SK-N-SH (cell line): Measurements from ENCODE around the gene FAM120A. TPM values are rescaled to one million over a fixed set of nuclear protein-coding genes. Genes with fewer than 3 reads are reported as not detected.
"Not testable (repeated sequence)": the region's sequence is repeated elsewhere in the genome, so short reads cannot be mapped to it uniquely, and the experiment has no call there.

Experiments used
- CTCF ChIA-PET: fragments of 300-600, 350-600 bp; formaldehyde crosslinking; extraction: SDS; loops from one replicate; lab custom pipeline; 2021; lab: Yijun Ruan, JAX
- POLR2A ChIA-PET: fragments of 350-600 bp; sonication (Branson Sonifier 250); formaldehyde crosslinking; extraction: SDS; loops from one replicate; lab custom pipeline; 2020; ENCODE audit warnings: antibody characterized with exemption, inconsistent platforms; lab: Yijun Ruan, JAX
- DNase-seq: peaks from one replicate; pipeline ENCODE4 v3.0.0; 2012
- H2AFZ ChIP-seq: fragments of 200-600 bp; sonication (generic); 2 replicates; pipeline ENCODE4 v1.8.1; 2016; ENCODE audit warnings: antibody characterized with exemption, mild to moderate bottlenecking, low read depth
- H3F3A ChIP-seq: fragments of 200-600 bp; sonication (generic); replicated peaks from 2 replicates; pipeline ENCODE3; 2016; ENCODE audit warnings: antibody characterized with exemption, mild to moderate bottlenecking; ENCODE audit not compliant: insufficient read depth
- H3K27ac ChIP-seq, 2 experiments: fragments of 200-500 bp in 1 of 2; fragments of 200-600 bp in 1 of 2; sonication (Bioruptor generic) in 1 of 2; sonication (generic), shearing (Covaris generic) in 1 of 2; 2 replicates each; pipeline versions ENCODE4 v1.5.1 to v1.6.1; 2014 to 2016; ENCODE audit warnings: low read depth in 2 of 2, inconsistent platforms in 1 of 2, low read length in 1 of 2, mild to moderate bottlenecking in 1 of 2, mixed read lengths in 1 of 2
- H3K27me3 ChIP-seq: fragments of 200-600 bp; sonication (generic), shearing (Covaris generic); 2 replicates; pipeline ENCODE4 v1.6.1; 2016; ENCODE audit warnings: mixed run types; ENCODE audit not compliant: insufficient read depth
- H3K36me3 ChIP-seq, 2 experiments: fragments of 200-500 bp in 1 of 2; fragments of 200-600 bp in 1 of 2; sonication (Bioruptor generic) in 1 of 2; sonication (generic) in 1 of 2; replicated peaks in 1 of 2; 2 replicates each; pipeline versions ENCODE3 to v1.5.1; 2014 to 2016; ENCODE audit warnings: low read length in 1 of 2, mild to moderate bottlenecking in 1 of 2; ENCODE audit not compliant: insufficient read depth in 2 of 2, control insufficient read depth in 1 of 2
- H3K4me1 ChIP-seq, 2 experiments: fragments of 200-500 bp in 1 of 2; fragments of 200-600 bp in 1 of 2; sonication (Bioruptor generic) in 1 of 2; sonication (generic), shearing (Covaris generic) in 1 of 2; 2 replicates each; pipeline versions ENCODE4 v1.5.1 to v1.6.1; 2014 to 2016; ENCODE audit warnings: low read depth in 1 of 2, low read length in 1 of 2, mixed run types in 1 of 2; ENCODE audit not compliant: insufficient read depth in 2 of 2, control insufficient read depth in 1 of 2
- H3K4me2 ChIP-seq: fragments of 200-600 bp; sonication (generic), shearing (Covaris generic); 2 replicates; pipeline ENCODE4 v1.6.1; 2017; ENCODE audit warnings: mixed run types
- H3K4me3 ChIP-seq, 2 experiments: fragments of 200-500 bp in 1 of 2; fragments of 200-600 bp in 1 of 2; sonication (Bioruptor generic) in 1 of 2; sonication (generic), shearing (Covaris generic) in 1 of 2; 2 replicates each; pipeline versions ENCODE4 v1.5.1 to v1.8.1; 2014 to 2016; ENCODE audit warnings: low read depth in 2 of 2, inconsistent platforms in 1 of 2, low read length in 1 of 2, mild to moderate bottlenecking in 1 of 2, mixed read lengths in 1 of 2, moderate library complexity in 1 of 2
- H3K79me2 ChIP-seq: fragments of 200-600 bp; sonication (generic); 2 replicates; pipeline ENCODE4 v1.8.1; 2017; ENCODE audit warnings: mild to moderate bottlenecking; ENCODE audit not compliant: insufficient read depth
- H3K9ac ChIP-seq: fragments of 200-600 bp; sonication (generic); 2 replicates; pipeline ENCODE4 v1.6.1; 2017; ENCODE audit warnings: mixed run types
- H3K9me2 ChIP-seq: fragments of 200-600 bp; sonication (generic); 2 replicates; pipeline ENCODE4 v1.6.1; 2017; ENCODE audit warnings: mixed run types
- H3K9me3 ChIP-seq: fragments of 200-600 bp; sonication (generic); 2 replicates; pipeline ENCODE4 v1.6.1; 2017; ENCODE audit warnings: mixed run types, mild to moderate bottlenecking, moderate library complexity
- H4K20me1 ChIP-seq: fragments of 200-600 bp; sonication (generic); 2 replicates; pipeline ENCODE4 v1.6.1; 2017; ENCODE audit warnings: mild to moderate bottlenecking, mixed run types; ENCODE audit not compliant: insufficient read depth
- CHD2 ChIP-seq: fragments of 150-350 bp; IDR thresholded peaks from 2 replicates; pipeline ENCODE4 v1.6.1; 2018; ENCODE audit warnings: low read length; ENCODE audit not compliant: partially characterized antibody
- EZH2phosphoT487 ChIP-seq: fragments of 200-600 bp; sonication (generic); IDR thresholded peaks from 2 replicates; pipeline ENCODE4 v1.6.1; 2017; ENCODE audit warnings: low read depth, mixed run types, mild to moderate bottlenecking, antibody characterized with exemption, moderate library complexity, borderline replicate concordance
- FOSL2 ChIP-seq: IDR thresholded peaks from 2 replicates; pipeline ENCODE4 v1.4.0; 2012; ENCODE audit warnings: low read depth, mild to moderate bottlenecking, moderate library complexity, borderline replicate concordance
- GABPA ChIP-seq: IDR thresholded peaks from 2 replicates; pipeline ENCODE4 v1.4.0; 2012; ENCODE audit warnings: low read depth, mild to moderate bottlenecking
- JUND ChIP-seq: IDR thresholded peaks from 2 replicates; pipeline ENCODE4 v1.4.0; 2012
- MXI1 ChIP-seq: IDR thresholded peaks from 2 replicates; pipeline ENCODE4 v1.6.1; 2012; ENCODE audit warnings: mild to moderate bottlenecking, low read depth, low read length, improper control_type of control experiment
- NFIC ChIP-seq: IDR thresholded peaks from 2 replicates; pipeline ENCODE4 v1.4.0; 2012; ENCODE audit warnings: borderline replicate concordance
- RAD21 ChIP-seq: IDR thresholded peaks from 2 replicates; pipeline ENCODE4 v1.6.1; 2012; ENCODE audit warnings: mild to moderate bottlenecking, low read length
- REST ChIP-seq: IDR thresholded peaks from 2 replicates; pipeline ENCODE4 v1.6.1; 2012; ENCODE audit warnings: mild to moderate bottlenecking, low read depth, low read length, moderate library complexity
- RXRA ChIP-seq: IDR thresholded peaks from 2 replicates; pipeline ENCODE4 v1.4.0; 2012; ENCODE audit warnings: low read depth, mild to moderate bottlenecking, borderline replicate concordance
- SIN3A ChIP-seq: IDR thresholded peaks from 2 replicates; pipeline ENCODE4 v1.6.1; 2012; ENCODE audit warnings: low read depth, mild to moderate bottlenecking, low read length, moderate library complexity, borderline replicate concordance
- SMC3 ChIP-seq: IDR thresholded peaks from 2 replicates; pipeline ENCODE4 v1.6.1; 2012; ENCODE audit warnings: low read depth, low read length, improper control_type of control experiment
- TAF1 ChIP-seq: IDR thresholded peaks from 2 replicates; pipeline ENCODE4 v1.6.1; 2012; ENCODE audit warnings: low read depth, mild to moderate bottlenecking, low read length, moderate library complexity, borderline replicate concordance
- TCF12 ChIP-seq: IDR thresholded peaks from 2 replicates; pipeline ENCODE4 v1.4.0; 2012
- YY1 ChIP-seq: IDR thresholded peaks from 2 replicates; pipeline ENCODE4 v1.4.0; 2012; ENCODE audit warnings: low read depth, mild to moderate bottlenecking
- WGBS: methylation state at CpG from one replicate; pipeline ENCODE4 v1.1.6; 2017; ENCODE audit warnings: low lambda C conversion rate; 5-methylcytosine and 5-hydroxymethylcytosine counted together
- polyA plus RNA-seq, 3 experiments: library from polyadenylated mRNA; depleted of rRNA; stranded (reverse); fragments of >200 nt; gene quantifications; 2 replicates each; pipeline ENCODE4 v1.2.3, GENCODE V29; 2012
- TF ChIP-seq, protein P1 (sequence below): IDR thresholded peaks from 2 replicates; pipeline ENCODE4 v1.4.0; 2012; ENCODE audit warnings: low read depth, borderline replicate concordance
- TF ChIP-seq, protein P2 (sequence below): IDR thresholded peaks from 2 replicates; pipeline ENCODE4; 2012
- TF ChIP-seq, protein P3 (sequence below): fragments of 150-350 bp; IDR thresholded peaks from 2 replicates; pipeline ENCODE4 v1.6.1; 2017; ENCODE audit warnings: antibody characterized with exemption, low read length, low read depth, borderline replicate concordance

Gene FAM120A
- polyA plus RNA-seq, 1 of the 3 experiments (the other 2 are of a cell fraction) = 58.6 TPM

- TF ChIP-seq, protein P1, sequence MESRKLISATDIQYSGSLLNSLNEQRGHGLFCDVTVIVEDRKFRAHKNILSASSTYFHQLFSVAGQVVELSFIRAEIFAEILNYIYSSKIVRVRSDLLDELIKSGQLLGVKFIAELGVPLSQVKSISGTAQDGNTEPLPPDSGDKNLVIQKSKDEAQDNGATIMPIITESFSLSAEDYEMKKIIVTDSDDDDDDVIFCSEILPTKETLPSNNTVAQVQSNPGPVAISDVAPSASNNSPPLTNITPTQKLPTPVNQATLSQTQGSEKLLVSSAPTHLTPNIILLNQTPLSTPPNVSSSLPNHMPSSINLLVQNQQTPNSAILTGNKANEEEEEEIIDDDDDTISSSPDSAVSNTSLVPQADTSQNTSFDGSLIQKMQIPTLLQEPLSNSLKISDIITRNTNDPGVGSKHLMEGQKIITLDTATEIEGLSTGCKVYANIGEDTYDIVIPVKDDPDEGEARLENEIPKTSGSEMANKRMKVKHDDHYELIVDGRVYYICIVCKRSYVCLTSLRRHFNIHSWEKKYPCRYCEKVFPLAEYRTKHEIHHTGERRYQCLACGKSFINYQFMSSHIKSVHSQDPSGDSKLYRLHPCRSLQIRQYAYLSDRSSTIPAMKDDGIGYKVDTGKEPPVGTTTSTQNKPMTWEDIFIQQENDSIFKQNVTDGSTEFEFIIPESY = no peak
- TF ChIP-seq NFIC (no peak), RAD21 (no peak), TAF1 (no peak)
Measured at GRCh38 chr9:93436655-93437407, 14.7 kb upstream of the FAM120A start (continued).

- 34% methylated on average over 2 of the region's 2 CpGs for WGBS
Measured at GRCh38 chr9:93437996-93438395, 13.5 kb upstream of the FAM120A start.

DNA sequence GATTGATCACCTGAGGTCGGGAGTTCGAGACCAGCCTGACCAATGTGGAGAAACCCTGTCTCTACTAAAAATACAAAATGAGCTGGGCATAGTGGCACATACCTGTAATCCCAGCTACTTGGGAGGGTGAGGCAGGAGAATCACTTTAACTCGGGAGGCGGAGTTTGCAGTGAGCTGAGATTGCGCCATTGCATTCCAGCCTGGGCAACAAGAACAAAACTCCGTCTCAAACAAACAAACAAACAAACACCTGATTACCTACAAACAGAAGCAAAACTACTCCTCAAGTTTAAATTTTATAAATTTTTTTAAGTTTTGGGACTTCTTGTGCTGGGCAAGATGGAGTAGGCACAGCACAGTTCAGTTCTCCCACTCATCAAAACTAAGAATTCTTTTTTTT lies 12.2 kb upstream of the FAM120A start:
- H2AFZ ChIP-seq, H3K79me2 ChIP-seq, H3K9me3 ChIP-seq, DNase-seq, H3K36me3 ChIP-seq, H3K9ac ChIP-seq, H3K4me2 ChIP-seq, H3F3A ChIP-seq, H3K4me3 ChIP-seq, H4K20me1 ChIP-seq, H3K9me2 ChIP-seq, POLR2A ChIA-PET, CTCF ChIA-PET, H3K4me1 ChIP-seq, H3K27ac ChIP-seq, H3K27me3 ChIP-seq: not testable (repeated sequence)
- 93% methylated on average over 6 of the region's 6 CpGs for WGBS

More at GRCh38 chr9:93437996-93438395, 13.5 kb upstream of the FAM120A start:
- H3K27me3 ChIP-seq = no peaks in the 10 kb centered on the region
- no peaks in the 10 kb centered on the region for H3K9me3 ChIP-seq
- H3K9me2 ChIP-seq = no peaks in the 10 kb centered on the region
- no peak overlapping the region for H3K4me2 ChIP-seq
- H2AFZ ChIP-seq = no peak overlapping the region
- H3K27ac ChIP-seq = no peak overlapping the region
- TF ChIP-seq TCF12 (no peak), NFIC (no peak), RXRA (no peak), YY1 (no peak), FOSL2 (no peak), MXI1 (no peak), SIN3A (no peak), REST (no peak), JUND (no peak), SMC3 (no peak), CHD2 (no peak), RAD21 (no peak), GABPA (no peak), EZH2phosphoT487 (no peak), TAF1 (no peak)
- TF ChIP-seq, protein P2, sequence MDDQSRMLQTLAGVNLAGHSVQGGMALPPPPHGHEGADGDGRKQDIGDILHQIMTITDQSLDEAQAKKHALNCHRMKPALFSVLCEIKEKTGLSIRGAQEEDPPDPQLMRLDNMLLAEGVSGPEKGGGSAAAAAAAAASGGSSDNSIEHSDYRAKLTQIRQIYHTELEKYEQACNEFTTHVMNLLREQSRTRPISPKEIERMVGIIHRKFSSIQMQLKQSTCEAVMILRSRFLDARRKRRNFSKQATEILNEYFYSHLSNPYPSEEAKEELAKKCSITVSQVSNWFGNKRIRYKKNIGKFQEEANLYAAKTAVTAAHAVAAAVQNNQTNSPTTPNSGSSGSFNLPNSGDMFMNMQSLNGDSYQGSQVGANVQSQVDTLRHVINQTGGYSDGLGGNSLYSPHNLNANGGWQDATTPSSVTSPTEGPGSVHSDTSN = no peak
- TF ChIP-seq, protein P3, sequence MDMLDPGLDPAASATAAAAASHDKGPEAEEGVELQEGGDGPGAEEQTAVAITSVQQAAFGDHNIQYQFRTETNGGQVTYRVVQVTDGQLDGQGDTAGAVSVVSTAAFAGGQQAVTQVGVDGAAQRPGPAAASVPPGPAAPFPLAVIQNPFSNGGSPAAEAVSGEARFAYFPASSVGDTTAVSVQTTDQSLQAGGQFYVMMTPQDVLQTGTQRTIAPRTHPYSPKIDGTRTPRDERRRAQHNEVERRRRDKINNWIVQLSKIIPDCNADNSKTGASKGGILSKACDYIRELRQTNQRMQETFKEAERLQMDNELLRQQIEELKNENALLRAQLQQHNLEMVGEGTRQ = no peak
- no peak overlapping the region for H3K9ac ChIP-seq
- no peaks in the 10 kb centered on the region for H3K79me2 ChIP-seq
- DNase-seq = no peak
- no peak overlapping the region for H3K4me3 ChIP-seq
- POLR2A ChIA-PET = no interaction called here
- CTCF ChIA-PET = no interaction called here
- H4K20me1 ChIP-seq = no peaks in the 10 kb centered on the region
- H3K4me1 ChIP-seq = no peaks in the 10 kb centered on the region
- no peaks in the 10 kb centered on the region for H3K36me3 ChIP-seq
- no peaks in the 10 kb centered on the region for H3F3A ChIP-seq
